ENCODE measurements around the gene PARD3B.
"Not testable (repeated sequence)": the region's sequence is repeated elsewhere in the genome, so short reads cannot be mapped to it uniquely, and the experiment has no call there.

Gene PARD3B

GRCh38 chr2:205456682-205457081 is 911.4 kb downstream of the PARD3B start:
- DNase-seq (ENCODE audit: extremely low spot score, insufficient read length, low read depth) (no peak), FAIRE-seq (no peak)

GRCh38 chr2:205460217-205460616 is 914.9 kb downstream of the PARD3B start:
- no peak for FAIRE-seq
- no peak for DNase-seq (ENCODE audit: extremely low spot score, insufficient read length, low read depth)

- FAIRE-seq = no peak
- DNase-seq (ENCODE audit: extremely low spot score, insufficient read length, low read depth) = no peak
Observed at GRCh38 chr2:205461169-205461568, 915.9 kb downstream of the PARD3B start.

GRCh38 chr2:205461678-205462665 is 916.7 kb downstream of the PARD3B start:
- DNase-seq (ENCODE audit: extremely low spot score, insufficient read length, low read depth) = no peak
- no peak for FAIRE-seq

GRCh38 chr2:205462681-205463345 is 917.5 kb downstream of the PARD3B start:
- FAIRE-seq = no peak

GRCh38 chr2:205463466-205464025 is 918.3 kb downstream of the PARD3B start:
- no peak for FAIRE-seq
- no peak for DNase-seq (ENCODE audit: extremely low spot score, insufficient read length, low read depth)

More at GRCh38 chr2:205462681-205463345, 917.5 kb downstream of the PARD3B start:
- no peak for DNase-seq (ENCODE audit: extremely low spot score, insufficient read length, low read depth)

GRCh38 chr2:205464681-205465080 is 919.4 kb downstream of the PARD3B start:
- FAIRE-seq (no peak), DNase-seq (ENCODE audit: extremely low spot score, insufficient read length, low read depth) (no peak)

GRCh38 chr2:205465791-205466190 is 920.5 kb downstream of the PARD3B start:
- DNase-seq (ENCODE audit: extremely low spot score, insufficient read length, low read depth) (no peak), FAIRE-seq (no peak)

- FAIRE-seq (no peak), DNase-seq (ENCODE audit: extremely low spot score, insufficient read length, low read depth) (no peak)
Observed at GRCh38 chr2:205471776-205472175, 926.5 kb downstream of the PARD3B start.

GRCh38 chr2:205473791-205474190 is 928.5 kb downstream of the PARD3B start:
- DNase-seq (ENCODE audit: extremely low spot score, insufficient read length, low read depth) (no peak), FAIRE-seq (no peak)

GRCh38 chr2:205474741-205475415 is 929.6 kb downstream of the PARD3B start:
- DNase-seq (ENCODE audit: extremely low spot score, insufficient read length, low read depth) (no peak), FAIRE-seq (no peak)

- FAIRE-seq (no peak), DNase-seq (ENCODE audit: extremely low spot score, insufficient read length, low read depth) (no peak)
Observed at GRCh38 chr2:205475416-205475768, 930.1 kb downstream of the PARD3B start.

- no peak for DNase-seq (ENCODE audit: extremely low spot score, insufficient read length, low read depth)
- no peak for FAIRE-seq
Observed at GRCh38 chr2:205477016-205477705, 931.9 kb downstream of the PARD3B start.

- FAIRE-seq = no peak
- no peak for DNase-seq (ENCODE audit: extremely low spot score, insufficient read length, low read depth)
Observed at GRCh38 chr2:205481861-205482260, 936.6 kb downstream of the PARD3B start.

- DNase-seq (ENCODE audit: extremely low spot score, insufficient read length, low read depth) (no peak), FAIRE-seq (no peak)
Observed at GRCh38 chr2:205482399-205483081, 937.3 kb downstream of the PARD3B start.

GRCh38 chr2:205483095-205483494 is 937.8 kb downstream of the PARD3B start:
- FAIRE-seq = no peak
- DNase-seq (ENCODE audit: extremely low spot score, insufficient read length, low read depth) = no peak

GRCh38 chr2:205484215-205484614 is 938.9 kb downstream of the PARD3B start:
- DNase-seq (ENCODE audit: extremely low spot score, insufficient read length, low read depth) = no peak
- FAIRE-seq = no peak

- FAIRE-seq = no peak
- DNase-seq (ENCODE audit: extremely low spot score, insufficient read length, low read depth) = no peak
Observed at GRCh38 chr2:205484764-205485163, 939.5 kb downstream of the PARD3B start.

- not testable (repeated sequence) for DNase-seq (ENCODE audit: extremely low spot score, insufficient read length, low read depth); FAIRE-seq
Observed at GRCh38 chr2:205493528-205493927, 948.3 kb downstream of the PARD3B start.

Data from GM18507 (cell line).